Measurements from ENCODE around the gene PIK3CB. TPM values are rescaled to one million over a fixed set of nuclear protein-coding genes. Genes with fewer than 3 reads are reported as not detected.

PIK3CB gene
- total RNA-seq (21.3 and 23.0 TPM in 2 replicates), polyA plus RNA-seq (14.3 and 16.0 TPM in 2 replicates)

DNA sequence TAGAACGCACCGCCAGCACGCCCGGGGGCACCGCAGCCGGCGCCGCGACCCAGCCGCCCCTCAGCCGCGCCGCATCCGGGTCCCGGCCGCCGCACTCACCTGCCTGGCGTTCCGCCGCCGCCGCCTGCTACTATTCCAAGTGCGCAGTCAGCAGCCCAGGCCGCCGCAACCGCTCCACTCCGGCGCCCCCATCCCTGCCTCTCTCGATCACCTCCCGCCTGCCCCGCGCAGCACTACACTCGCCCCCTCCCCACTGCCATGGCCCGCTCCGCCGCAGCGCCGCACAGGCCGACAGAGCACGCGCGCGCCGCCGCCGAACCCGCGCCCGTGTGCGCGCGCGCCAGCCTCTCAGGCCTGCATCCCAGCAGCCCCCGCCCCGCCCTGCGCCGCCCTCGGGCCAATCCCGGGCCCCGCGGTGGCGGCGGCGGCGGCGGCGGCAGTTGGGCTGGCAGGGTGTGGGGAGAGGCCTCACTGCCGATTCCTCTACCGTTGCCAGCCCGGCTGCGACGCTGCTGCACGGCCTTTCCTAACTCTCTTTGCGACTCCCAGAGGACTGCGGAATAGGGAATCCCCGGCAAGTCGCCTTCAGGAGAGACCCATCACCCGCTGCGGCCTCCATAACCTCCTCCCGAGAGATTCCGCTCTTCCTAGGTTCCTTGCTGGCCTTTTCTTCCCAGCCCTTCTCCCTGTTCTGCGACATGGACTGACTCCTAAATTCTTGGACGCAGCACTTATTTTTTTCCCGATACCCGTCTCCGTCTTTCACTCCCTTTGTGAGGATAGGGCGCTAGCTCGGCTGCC lies at the start of gene PIK3CB:
PIK3CB (minus strand) TSS at position 333 of the 801 bp plus-strand sequence. CDS start 75,585 bp downstream, outside the sequence.
- H3K4me1 ChIP-seq (ENCODE audit: insufficient read depth) = peaks cover 6% of the 10 kb centered on the region
- H3K9me2 ChIP-seq (replicated peaks; ENCODE audit: insufficient read depth) = no peaks in the 10 kb centered on the region
- peak within 1 kb of the TSS; percentile 98 for H3K27ac ChIP-seq
- peak; percentile 96 for DNase-seq (ENCODE audit: low spot score)
- H3K36me3 ChIP-seq (replicated peaks; ENCODE audit: insufficient read depth, low read depth) = no peaks in the 10 kb centered on the region
- H3K9me3 ChIP-seq (ENCODE audit: low read depth) = no peaks in the 10 kb centered on the region
- H4K20me1 ChIP-seq (ENCODE audit: insufficient read depth, poor library complexity, severe bottlenecking) = peaks cover 3% of the 10 kb centered on the region
- TF ChIP-seq CTCF (IDR thresholded peaks at IDR 0.05; ENCODE audit: poor library complexity) (no peak), EZH2 (IDR thresholded peaks at IDR 0.05; ENCODE audit: borderline replicate concordance) (no peak), EZH2phosphoT487 (IDR thresholded peaks at IDR 0.05; ENCODE audit: low read depth, severe bottlenecking, unreplicated experiment) (no peak)
- H3K27me3 ChIP-seq = no peaks in the 10 kb centered on the region
- WGBS (ENCODE audit: low lambda C conversion rate, missing lambda C conversion rate) = 2% methylated on average over 48 of the region's 88 CpGs
- peak within 1 kb of the TSS; percentile 87 for H3K4me2 ChIP-seq
- peak within 1 kb of the TSS; percentile 58 for H3K4me3 ChIP-seq
- peaks cover 37% of the 10 kb centered on the region for H3K79me2 ChIP-seq
- H2AFZ ChIP-seq = peak within 1 kb of the TSS; percentile 91

DNA sequence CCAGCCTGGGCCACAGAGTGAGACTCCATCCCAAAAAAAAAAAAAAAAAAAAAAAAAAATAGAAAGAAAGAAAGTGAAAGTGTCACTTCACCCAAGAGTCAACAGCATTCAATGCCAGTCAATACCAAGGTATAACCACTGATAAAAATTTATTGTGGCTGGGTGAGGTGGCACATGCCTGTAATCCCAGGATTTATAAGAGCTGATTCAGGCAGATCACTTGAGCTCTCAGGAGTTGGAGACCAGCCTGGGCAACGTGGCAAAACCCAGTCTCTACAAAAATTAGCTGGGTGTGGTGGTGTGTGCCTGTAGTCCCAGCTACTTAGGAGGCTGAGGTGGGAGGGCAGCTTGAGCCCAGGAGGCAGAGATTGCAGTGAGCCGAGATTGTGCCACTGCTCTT lies 46.5 kb upstream of the PIK3CB start:
- Histone ChIP-seq H2AFZ (no peak overlapping the region), H3K9me3 (ENCODE audit: low read depth) (no peaks in the 10 kb centered on the region), H3K4me3 (no peak overlapping the region), H4K20me1 (ENCODE audit: insufficient read depth, poor library complexity, severe bottlenecking) (no peaks in the 10 kb centered on the region), H3K4me2 (no peak overlapping the region), H3K27me3 (no peaks in the 10 kb centered on the region), H3K36me3 (replicated peaks; ENCODE audit: insufficient read depth, low read depth) (no peaks in the 10 kb centered on the region), H3K27ac (no peak overlapping the region), H3K9me2 (replicated peaks; ENCODE audit: insufficient read depth) (no peaks in the 10 kb centered on the region), H3K79me2 (no peaks in the 10 kb centered on the region), H3K4me1 (ENCODE audit: insufficient read depth) (no peaks in the 10 kb centered on the region)
- TF ChIP-seq CTCF (IDR thresholded peaks at IDR 0.05; ENCODE audit: poor library complexity) (no peak), EZH2phosphoT487 (IDR thresholded peaks at IDR 0.05; ENCODE audit: low read depth, severe bottlenecking, unreplicated experiment) (no peak), EZH2 (IDR thresholded peaks at IDR 0.05; ENCODE audit: borderline replicate concordance) (no peak)
- DNase-seq (ENCODE audit: low spot score) = no peak
- 86% methylated on average over 2 of the region's 2 CpGs for WGBS (ENCODE audit: low lambda C conversion rate, missing lambda C conversion rate)

- Histone ChIP-seq H3K27me3 (no peaks in the 10 kb centered on the region), H3K4me1 (ENCODE audit: insufficient read depth) (no peaks in the 10 kb centered on the region), H3K9me2 (replicated peaks; ENCODE audit: insufficient read depth) (no peaks in the 10 kb centered on the region), H4K20me1 (ENCODE audit: insufficient read depth, poor library complexity, severe bottlenecking) (no peaks in the 10 kb centered on the region), H3K9me3 (ENCODE audit: low read depth) (no peaks in the 10 kb centered on the region), H3K4me3 (no peak overlapping the region), H3K27ac (peak overlapping the region; percentile 82), H3K79me2 (no peaks in the 10 kb centered on the region), H2AFZ (peak overlapping the region; percentile 16), H3K4me2 (no peak overlapping the region), H3K36me3 (replicated peaks; ENCODE audit: insufficient read depth, low read depth) (no peaks in the 10 kb centered on the region)
- 43% methylated on average over 14 of the region's 14 CpGs for WGBS (ENCODE audit: low lambda C conversion rate, missing lambda C conversion rate)
- no peak for TF ChIP-seq CTCF (IDR thresholded peaks at IDR 0.05; ENCODE audit: poor library complexity)
- TF ChIP-seq EZH2phosphoT487 (IDR thresholded peaks at IDR 0.05; ENCODE audit: low read depth, severe bottlenecking, unreplicated experiment) = no peak
- no peak for TF ChIP-seq EZH2 (IDR thresholded peaks at IDR 0.05; ENCODE audit: borderline replicate concordance)
- DNase-seq (ENCODE audit: low spot score) = peak; percentile 33
Observed at GRCh38 chr3:138879541-138880380, 45.0 kb upstream of the PIK3CB start.

Data from hepatocyte (in vitro differentiated cells).